Ammon's horn (tissue), 1 donor: ENCODE measurements around the gene FPGS.
"Not testable (repeated sequence)": the region's sequence is repeated elsewhere in the genome, so short reads cannot be mapped to it uniquely, and the experiment has no call there.

Experiments used
- DNase-seq: peaks from one replicate; pipeline ENCODE4 v3.0.0-alpha.2; 2016; ENCODE audit warnings: low spot score

The FPGS gene

GRCh38 chr9:127838375-127839078 lies 35.8 kb downstream of the FPGS start:
- no peak for DNase-seq

DNA sequence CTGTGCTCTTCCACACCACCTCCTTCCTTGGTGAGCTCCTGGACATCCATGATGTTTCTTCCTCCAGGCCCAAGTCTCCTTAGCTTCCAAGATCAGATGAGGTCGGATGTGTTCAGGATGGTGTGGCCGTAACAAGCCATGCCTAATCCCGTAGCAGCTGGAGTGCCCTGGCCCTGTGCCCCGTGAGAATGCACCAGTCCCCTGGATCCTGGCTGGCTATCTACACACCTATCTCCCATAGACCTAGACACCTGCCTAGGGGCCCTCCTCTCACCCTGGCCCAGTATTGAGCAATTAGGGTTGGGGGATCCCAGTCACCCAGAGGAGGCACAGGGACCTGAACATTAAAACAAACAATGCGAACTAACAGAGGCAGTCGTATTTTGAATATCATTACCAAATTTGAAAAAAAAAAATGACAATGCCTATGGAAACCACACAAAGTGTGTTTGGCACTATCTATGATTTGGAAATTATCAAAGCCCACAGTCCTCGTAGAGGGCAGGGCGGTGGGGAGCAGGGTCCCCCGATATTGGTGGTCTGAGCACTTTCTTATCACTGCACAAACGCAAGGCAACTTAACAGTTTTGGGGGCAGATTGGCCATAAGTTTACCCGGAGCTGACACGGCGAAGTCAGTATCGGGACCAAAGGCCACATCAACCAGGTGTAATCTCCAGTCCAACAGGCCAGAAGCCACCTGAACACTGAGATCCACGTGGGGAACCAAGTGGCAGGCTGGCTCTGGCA lies 38.6 kb downstream of the FPGS start:
- no peak for DNase-seq

GRCh38 chr9:127844821-127845359 lies 42.2 kb downstream of the FPGS start:
- no peak for DNase-seq

- not testable (repeated sequence) for DNase-seq
Measured at GRCh38 chr9:127845619-127846018, 42.9 kb downstream of the FPGS start.

DNA sequence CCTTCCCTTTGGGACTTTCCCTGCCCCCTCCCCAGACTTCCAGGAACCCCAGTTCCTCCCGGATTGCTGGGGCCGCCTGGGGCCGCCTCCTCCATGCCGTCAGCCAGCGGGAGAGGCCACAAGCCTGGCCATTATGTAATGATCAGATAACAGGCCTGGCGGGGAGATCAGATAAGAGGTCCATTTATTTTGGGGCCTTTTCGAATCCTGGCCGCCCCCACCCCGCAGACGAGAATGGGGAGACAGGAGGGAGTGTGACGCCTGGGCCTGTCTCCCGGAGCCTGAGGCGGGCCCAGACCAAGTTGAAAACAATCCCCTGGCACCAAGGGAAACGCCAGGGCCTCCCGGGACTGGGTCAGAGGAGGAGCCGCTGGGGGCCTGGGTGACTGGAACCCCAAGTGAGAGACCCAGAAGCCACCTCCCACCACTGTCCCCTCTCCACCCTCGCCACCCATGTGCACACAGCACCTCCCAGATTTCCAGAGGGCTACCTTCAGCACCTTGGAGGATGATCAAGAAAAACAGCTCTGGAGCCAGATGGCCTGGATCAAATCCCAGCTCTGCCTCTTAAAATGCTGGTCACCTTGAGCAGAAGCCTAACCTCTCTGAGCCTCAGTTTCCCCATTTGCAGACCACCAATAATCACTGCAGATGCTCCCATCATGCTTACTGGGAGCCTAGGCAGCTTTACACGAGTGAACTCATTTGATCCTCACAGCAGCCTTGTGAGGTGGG lies 43.9 kb downstream of the FPGS start:
- no peak for DNase-seq

DNA sequence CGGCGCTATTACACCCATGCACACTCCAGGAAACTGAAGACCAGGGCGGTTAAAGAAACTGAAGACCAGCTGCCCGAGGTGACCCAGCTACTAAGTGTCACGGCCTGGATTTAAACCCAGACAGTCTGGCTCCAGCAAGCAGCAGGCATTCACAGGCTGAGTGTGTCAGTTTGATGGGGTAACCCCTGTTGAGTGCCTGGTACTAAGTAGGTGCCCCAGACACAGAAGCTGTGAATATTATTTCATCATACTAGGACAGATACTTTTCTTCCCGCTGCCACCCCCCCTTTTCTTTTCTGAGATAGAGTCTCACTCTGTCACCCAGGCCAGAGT lies 44.5 kb downstream of the FPGS start:
- DNase-seq = no peak

GRCh38 chr9:127847833-127848755 lies 45.4 kb downstream of the FPGS start:
- no peak for DNase-seq

GRCh38 chr9:127848756-127849504 lies 46.2 kb downstream of the FPGS start:
- no peak for DNase-seq

- no peak for DNase-seq
Measured at GRCh38 chr9:127850286-127850830, 47.7 kb downstream of the FPGS start.

- no peak for DNase-seq
Measured at GRCh38 chr9:127852829-127853228, 50.1 kb downstream of the FPGS start.

DNA sequence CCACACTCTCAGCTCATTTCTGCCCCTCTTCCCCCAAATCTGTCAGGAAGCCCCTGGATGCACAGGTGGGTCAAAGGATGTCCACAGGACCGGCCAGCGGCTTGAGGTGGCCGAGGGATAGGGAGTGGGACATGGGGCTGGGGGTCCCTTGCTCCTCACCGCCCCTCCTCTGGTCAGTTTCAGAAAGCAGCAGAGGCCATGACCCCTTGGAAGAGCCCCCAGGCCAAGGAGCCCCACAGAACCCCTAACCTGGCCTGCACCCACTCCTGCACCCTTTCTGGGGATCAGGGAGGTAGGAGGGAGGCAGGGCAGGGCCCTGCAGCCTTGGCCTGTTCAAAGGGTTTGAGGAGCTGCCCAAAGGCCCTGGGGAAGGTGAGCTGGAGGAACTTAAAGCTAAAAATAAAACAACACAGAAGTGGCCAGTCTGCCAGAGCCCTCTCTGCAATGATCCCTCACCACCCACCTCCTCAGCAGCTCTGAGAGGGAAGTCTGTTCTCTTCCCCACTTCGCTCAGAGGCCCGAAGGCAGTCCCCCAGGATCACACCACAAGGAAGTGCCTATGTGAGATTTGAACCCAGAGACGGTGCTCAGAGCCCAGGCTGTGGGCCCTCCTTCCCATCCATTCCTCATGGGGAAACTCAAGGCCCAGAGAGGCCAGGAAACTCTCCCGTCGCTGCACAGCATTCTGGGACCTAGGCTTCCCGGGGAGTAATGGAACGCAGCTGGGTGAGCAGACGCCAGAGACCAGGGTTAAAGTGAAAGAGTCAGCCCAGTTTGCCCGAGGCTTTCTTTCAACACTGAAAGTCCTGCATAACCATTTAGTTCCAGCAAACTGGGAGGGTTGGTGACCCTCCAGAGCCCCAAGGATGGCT lies 50.9 kb downstream of the FPGS start:
- DNase-seq = no peak

GRCh38 chr9:127854184-127854806 lies 51.6 kb downstream of the FPGS start, which contains the start of gene ENG:
Gene ENG, minus strand, starts transcription at chr9:127854658. Its CDS starts 303 bp downstream, at chr9:127854355.
- DNase-seq = peak; percentile 41

- no peak for DNase-seq
Measured at GRCh38 chr9:127854960-127855359, 52.3 kb downstream of the FPGS start.

- DNase-seq = no peak
Measured at GRCh38 chr9:127855522-127855921, 52.8 kb downstream of the FPGS start.

DNA sequence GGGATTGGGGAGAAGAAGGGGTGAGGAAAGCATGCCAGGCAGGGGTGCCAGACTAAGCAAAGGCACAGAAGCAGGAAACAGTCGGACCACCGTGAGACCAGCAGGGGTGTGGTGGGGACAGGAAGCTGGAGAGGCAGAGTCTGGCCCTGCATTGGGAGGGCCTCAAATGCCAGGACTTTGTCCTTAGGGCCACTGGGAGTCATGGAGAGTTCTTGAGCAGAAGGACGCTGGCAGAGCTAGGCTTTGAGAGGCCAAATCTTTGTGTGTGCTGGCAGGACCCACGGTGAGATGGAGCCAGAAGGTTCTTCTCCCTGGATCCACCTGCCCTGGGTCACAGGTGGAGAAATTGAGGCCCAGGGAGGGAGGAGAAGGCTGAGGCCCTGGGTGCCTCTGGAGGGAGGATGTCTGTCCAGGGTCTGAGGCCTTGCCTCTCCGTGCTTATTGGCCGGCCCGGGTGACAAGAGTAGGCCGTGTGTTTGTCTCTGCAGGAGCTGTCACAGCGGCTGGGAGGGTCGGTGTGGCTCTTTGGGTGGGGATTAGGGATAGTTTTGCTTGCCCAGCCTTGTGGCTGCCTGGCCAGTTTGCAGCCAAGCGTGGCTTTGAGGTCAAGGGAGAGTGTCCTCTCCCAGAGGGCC lies 53.5 kb downstream of the FPGS start:
- DNase-seq = no peak

DNA sequence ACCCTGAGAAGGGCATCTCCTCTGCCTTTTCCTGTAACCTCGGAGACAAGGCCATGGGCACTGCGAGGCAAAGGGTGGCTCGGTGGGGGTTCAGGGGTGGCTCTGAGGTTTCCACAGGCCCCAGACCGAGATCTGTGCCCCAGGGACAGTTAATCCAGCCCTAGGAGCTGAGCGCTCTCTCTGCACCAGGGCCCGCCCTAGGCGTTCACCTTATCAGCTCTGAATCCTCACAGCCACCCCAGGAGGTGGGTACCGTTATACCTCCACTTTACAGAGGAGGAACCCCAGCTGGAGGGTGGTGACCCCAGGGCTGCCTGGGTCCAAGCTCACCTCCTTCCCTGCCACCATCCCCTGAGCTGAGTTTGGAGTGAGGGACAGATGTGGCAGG lies 54.0 kb downstream of the FPGS start:
- DNase-seq = no peak

DNA sequence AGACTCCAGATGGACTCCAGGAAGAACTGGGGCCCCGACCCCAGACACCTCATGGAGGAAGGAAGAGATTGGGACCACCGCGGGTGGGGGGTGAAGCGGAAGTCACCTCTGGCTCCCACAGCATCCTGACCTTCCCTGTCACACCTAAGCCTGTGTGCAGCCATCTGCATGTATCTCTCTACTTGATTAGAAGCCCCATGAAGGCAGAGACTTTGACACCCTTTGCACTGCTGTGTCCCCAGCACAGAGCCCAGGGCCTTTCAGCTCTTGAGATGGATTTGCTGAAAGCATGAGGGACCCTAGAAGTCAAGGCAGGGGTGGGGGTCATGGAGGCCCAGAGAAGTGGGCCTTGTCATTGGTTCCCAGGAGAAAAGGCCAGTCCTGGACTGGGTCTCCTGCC lies 54.6 kb downstream of the FPGS start:
- DNase-seq = no peak

DNA sequence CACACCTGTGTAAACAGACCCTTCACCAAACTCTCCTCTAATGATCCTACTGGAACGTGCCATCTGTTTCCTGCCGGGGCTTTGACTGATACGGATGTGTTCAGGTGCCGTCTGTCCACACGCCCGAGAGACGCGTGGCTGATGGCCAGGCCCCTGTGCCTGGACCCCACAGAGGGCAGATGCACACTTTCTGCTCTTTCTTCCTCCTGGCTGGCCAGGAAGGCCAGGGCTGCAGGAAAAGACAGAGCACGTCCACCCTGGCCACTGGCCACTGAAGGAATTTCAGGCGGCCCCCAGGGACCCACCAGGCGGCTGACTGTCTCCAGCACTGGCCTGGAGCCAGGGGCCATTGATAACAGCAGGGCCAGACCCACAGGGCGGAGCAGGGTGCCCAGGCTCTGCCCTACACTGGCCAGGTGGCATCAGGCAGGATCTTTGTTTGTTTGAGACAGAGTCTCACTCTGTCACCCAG lies 55.4 kb downstream of the FPGS start:
- no peak for DNase-seq
